Measurements from ENCODE around the gene FAM170B.

- no peak for TF ChIP-seq CTCF (IDR thresholded peaks at IDR 0.05)
- no peak for TF ChIP-seq POLR2A (IDR thresholded peaks at IDR 0.05)
Observed at GRCh38 chr10:49174261-49174925, 40.6 kb upstream of the FAM170B start.

All from right lobe of liver (tissue), 4 donors.